HG03159 (cell line): ENCODE results near the gene CRACR2A.

Experiments used
- ATAC-seq: cut with Tn5 transposase; IDR thresholded peaks from one replicate; pipeline ENCODE4 v1.9.1; 2021; ENCODE audit warnings: mild to moderate bottlenecking, moderate library complexity; ENCODE audit not compliant: unreplicated experiment

CRACR2A gene

DNA sequence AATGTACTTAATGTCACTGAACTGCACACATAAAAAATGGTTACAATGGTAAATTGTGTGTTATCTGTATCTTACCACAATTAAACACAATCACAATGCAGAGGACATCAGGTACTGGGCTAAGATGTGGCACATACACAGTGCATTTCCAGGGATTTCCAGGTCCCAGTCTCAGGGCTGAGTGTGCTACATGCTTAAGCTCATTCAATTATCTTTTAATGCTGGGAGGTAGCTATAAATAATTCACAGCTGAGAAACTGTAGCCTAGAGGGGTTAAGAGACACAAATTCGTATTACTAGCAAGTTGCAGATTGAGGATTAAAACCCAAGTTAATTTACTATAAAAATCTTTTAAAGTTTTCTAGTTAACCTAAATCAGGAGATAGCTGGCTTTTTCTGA is 67.1 kb downstream of the CRACR2A start:
- no peak for ATAC-seq

DNA sequence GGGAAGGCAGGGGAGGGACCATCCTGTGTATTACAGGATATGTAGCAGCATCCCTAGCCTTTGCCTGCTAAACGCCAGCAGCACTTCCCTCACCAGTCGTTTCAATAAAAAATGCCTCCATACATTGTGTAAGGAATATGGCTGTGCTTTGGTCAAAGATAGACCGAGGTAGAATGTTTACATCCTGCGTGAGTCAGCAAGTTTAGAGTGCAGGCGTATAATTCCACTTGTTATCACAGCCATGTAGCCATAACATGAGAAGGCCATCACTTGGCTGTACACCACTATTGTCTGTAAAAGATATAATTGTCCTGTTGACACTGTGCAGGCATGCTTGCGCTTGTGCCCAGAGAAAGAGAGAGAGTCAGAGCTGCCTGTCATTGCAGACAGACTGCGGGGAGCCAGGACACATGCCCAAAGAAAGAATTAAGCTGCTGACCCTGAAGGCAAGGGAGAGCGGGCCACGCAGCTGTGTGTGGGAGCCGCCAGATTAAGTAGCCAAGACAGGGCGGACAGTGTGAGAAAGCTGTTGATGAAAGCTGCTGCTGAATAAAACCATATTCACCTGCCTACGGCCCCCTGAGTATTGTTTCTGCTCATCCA is 68.4 kb downstream of the CRACR2A start:
- no peak for ATAC-seq

DNA sequence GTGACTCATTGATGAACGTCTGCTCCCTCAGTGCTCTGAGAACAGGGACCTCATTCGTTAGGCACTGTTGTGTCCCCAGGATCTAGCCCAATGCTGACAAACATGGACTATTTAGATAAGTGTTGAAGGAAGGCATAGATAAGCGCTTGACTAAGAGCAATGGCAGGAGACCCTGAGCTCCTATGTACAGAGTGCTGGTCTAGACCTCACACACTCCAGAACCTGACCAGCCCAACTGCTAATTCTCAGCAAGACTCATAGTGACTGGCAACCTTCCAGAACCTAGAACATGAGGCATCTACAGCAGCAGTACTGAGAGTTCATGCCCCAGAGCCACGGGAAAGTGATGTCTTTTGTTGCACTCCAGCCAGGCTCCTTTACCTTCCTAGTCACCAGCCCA is 69.2 kb downstream of the CRACR2A start:
- ATAC-seq = no peak

DNA sequence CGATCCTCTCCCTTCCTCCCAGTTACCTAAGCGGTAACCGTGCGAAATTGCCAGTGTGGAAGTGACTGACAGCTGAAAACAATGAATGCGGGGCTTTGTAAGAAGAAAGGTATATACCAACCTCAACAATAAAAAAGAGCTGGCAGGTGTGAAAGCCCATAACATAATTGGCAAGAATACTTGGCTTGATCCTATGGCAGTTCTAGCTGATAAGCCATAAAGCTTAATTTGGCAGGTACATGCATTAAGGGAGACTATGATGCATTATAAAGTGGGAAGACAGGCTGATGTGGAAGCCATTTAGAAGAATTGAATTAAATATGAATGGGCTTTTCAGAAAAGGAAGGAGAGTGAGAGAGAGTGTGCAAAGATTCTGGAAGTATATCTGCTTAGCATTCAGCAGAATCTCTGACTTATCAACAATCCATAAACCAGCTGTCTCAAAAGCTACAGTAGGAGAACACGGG is 71.3 kb downstream of the CRACR2A start:
- no peak for ATAC-seq

DNA sequence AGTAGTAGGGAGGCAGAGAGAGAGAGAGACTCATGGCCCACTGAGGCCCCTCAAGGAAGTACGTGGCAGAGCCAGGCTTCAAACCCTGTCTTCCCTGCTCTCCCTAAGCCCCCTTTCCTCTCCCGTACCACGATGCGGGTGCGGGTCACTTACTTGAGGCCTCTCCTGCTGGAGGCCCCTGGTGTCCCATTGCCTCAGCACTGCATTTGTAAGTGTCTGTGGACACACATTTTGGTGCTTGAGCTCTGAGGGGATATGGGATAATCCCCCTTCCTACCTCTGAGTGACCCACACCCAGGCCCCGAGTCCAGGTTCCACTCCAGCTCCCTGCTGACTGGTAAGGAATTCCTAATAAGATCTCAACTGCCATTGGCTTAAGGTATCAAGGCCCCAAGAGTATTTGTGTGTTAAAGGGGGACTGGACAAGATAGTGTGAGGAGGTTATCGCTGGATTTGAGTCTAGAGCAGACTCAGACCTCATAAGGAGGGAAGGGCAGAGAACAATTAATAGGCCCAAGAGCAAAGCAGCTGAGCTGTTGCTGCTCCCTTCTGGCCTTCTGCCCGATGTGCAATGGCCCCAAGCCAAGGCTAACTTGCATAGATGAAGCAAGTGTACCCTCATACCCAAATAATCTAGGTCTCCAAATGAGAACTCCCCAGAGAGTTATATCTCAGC is 71.9 kb downstream of the CRACR2A start:
- ATAC-seq = no peak

DNA sequence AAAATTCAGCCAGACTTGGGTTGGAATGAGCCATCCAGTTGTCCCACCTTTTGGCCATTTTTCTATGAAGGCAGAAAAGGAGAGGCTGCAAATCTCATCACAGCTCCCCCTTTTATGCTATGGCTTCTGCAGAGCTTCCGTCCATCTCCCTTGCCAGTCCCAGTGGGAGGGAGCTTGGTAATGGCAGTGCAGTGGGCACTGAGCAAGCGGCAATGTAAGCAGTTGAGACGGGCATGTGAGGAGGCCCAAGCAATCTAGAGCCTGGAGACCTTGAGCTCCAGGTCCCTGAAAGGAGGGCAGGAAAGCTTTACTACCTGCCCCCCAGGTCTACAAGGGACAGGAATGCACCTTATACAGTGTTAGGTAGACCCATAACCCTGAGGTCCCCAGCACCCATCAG is 73.1 kb downstream of the CRACR2A start:
- ATAC-seq = no peak

DNA sequence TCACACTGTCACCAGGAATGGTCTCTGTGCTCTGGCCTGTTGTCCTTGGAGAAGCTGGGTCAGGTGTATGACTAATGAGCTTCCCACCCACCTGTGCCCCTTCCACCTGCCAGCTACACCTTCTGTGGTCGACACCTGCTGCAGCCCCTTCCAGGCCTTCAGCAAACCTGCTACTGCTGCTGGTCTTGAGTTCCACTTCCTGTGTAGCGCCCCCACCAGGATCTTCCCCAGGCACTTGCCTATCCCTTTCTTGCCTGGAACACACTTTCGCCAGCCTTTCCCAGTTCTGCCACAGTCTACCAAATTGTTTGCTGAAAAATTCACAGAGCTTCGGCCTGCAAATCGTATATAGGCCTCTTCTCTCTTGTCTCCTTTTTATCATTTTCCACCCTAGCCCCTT is 75.3 kb downstream of the CRACR2A start:
- no peak for ATAC-seq

DNA sequence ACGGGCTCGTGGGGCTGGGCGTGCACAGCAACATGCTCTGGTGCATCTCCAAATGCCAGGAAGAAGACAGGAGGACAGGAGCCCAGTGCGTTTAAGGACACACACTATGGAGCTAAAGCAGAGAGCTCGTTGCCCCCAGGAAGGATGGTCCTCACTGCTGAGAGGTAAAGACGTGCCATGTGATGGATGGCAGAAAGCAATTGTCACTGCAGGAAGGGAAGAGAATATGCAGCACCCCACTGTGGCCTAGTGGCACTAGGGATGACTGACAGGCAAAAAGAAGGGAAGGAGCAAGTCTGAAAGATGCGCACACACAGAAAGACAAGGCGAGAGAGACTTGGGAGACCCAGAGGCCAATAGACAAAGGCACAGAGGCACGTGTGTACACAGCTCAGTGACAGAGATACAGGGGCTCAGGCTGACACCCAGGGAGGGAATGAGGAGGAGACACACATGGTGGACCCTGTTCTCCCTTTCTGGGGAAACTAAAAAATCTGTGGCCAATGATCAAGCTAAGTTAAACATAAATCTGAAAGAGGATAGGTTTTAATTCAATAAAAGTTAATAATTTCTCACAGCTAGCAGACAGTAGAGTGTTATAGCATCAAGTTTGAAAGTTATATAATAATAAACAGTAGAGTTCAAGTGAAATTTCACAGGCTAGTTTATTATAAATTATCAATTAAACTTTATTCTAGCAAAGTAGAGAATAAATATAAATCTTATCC is 78.8 kb downstream of the CRACR2A start:
- ATAC-seq = no peak

DNA sequence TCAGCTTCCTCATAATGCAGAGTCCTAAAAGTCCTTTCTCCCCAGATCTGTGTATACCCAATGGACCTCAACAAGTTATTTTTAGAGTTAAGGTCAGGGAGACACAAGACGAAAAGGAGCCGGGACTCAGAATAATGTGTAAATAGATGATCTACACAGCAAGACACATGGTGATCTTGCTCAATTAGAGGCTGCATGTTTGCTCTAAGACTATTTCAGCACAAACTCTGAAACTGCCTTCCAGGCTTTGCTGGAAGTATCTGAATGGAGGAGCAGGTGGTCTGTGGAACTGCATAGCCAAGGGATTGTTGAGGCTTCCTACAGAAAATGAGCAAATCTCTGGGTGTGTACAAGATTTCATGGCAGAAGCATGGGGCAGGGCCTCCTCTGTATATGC is 80.8 kb downstream of the CRACR2A start:
- no peak for ATAC-seq

DNA sequence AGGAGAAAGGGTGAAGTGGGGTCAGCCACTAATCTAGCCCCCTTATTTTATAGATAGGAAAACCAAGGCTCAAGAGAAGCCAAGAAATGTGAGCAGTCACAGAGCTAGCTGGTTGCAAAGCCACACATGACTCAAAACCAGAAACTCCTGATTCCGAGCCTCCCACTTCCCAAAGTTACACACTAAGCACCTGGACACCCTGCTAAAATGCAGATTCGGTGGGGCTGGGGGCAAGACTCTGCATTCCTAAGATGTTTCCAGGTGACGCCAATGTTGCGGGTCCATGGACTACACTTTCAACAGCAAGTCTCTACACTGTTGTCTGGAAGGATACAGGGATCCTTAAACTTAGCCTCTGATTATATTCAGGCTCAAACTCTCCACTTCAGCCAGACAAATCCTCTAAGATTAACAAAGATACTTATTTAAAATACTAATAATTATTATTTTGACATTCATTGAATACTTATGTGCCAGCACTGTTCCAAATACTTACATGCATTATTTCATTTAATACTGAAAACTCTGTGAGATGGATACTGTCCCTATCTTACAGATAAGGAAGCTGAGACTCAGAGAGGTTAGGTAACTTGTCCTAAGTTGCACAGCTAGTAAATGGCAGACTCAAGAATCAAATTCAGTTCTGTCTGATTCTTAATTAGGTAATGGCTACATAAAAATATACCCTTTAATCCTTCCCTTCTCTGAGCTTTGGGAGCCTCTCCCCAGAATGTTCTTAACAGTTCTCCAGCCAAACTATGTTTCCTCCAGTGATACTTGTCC is 81.4 kb downstream of the CRACR2A start:
- no peak for ATAC-seq

DNA sequence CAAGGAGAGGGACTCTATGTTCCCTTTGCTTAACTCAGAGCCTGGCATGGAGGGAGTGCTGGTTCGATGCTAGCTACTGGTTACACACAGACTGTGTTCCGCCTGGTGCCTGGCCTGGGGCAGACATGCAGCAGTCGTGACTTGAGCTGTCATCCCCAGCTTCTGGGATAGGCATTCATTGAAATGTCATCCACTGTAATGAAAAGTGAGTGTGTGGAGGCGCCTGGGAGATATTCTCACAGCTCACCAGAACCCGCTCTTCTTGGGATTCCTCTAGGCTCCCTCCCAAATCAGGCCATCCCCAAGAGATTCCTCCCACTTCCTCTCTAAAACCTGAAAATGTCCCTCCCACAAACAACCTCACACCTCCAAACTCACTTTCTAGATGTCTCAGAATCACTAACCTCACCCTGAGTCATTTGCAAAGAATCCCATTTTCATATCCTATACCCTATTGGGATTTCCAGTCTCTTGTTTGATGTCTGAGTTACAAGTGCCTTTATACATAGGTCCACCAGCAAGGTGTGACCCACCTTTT is 82.8 kb downstream of the CRACR2A start:
- no peak for ATAC-seq

DNA sequence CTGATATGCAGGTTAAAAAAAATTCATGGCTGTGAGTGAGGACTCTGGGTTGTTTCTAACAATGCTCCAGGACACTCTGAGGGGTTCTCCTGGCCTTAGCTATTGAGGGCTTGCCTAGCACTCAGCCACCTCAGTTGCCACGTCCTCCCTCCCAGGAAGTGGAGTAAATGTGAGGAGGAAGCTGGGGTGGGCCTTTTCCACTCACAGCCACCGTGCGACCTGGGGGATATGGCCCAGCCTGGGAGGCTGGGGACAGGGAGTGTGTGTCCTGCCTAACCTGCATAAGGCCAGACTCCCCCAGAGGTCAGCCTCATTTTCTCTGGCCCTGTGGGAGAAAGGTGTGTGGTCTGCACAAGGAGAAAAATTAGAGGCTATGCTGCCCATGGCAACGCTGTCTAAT is 83.3 kb downstream of the CRACR2A start:
- no peak for ATAC-seq

DNA sequence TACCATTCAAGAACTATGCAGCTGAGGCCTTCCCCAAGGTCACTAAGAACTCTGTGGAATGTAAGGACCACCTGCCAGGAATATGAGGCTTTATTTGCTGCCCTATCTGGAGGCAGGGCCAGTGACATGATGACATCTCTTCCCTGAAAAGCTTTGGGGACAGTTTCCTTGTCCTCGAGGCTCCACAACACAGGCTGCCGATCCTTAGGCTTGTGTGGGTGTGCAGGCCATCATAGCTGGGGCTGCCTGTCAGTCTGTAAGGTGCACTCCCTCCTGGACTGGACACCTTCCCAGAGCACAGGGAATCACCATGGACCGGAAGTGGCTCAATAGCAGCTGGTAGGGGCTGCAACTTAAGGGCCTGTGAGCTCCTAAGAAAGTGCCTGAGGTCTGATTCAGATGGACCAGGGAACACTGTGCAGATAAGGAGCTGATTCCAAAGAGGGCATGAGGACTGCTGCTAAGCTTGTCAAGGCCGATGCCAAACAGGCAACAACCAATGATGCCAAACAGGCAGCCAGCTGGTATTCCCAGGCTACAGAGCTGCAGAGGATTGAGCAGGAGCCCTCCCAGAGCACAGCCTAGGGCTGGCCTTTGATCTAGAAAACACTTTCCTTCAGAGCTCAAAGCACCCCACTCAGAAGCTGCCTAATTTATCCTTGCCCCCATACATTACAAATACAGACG is 84.3 kb downstream of the CRACR2A start:
- ATAC-seq = no peak

DNA sequence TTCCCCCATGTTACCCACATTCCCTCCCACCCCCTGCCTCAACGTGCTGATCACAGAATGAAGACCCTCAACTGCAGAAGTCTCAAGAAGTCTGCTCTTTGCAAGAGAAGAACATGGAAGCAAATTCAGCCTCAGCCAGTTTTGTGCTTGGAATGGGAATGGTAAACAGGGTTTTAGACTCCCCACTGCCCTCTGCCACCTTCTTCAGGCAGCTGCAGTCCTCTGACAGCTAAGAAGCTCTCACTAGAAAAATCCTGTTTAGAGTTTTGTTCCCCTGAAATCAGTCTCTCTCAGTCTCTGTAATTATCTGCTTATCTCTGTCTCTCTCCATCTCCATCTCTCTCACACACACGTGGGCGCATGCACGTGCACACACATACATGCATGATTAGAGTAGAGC is 85.4 kb downstream of the CRACR2A start:
- no peak for ATAC-seq

DNA sequence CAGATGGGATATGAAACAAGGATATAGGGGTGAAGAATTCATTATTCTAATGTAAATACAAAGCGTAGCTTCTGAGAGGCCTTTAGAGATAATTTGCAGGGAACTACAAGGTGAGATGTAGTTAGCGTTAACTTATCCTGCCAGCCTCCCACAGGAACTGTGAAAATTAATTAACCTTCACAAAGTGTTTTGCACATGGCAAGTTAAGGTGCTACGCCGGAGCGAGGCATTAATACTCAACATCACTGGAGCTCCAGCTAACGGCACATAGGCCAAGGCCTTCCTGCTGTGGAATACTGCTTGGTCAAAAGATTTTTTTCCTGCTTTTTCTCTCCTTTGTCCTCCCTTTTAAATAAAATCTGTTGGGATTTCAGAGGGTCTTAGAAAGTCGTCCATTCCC is 86.5 kb downstream of the CRACR2A start:
- ATAC-seq = no peak

DNA sequence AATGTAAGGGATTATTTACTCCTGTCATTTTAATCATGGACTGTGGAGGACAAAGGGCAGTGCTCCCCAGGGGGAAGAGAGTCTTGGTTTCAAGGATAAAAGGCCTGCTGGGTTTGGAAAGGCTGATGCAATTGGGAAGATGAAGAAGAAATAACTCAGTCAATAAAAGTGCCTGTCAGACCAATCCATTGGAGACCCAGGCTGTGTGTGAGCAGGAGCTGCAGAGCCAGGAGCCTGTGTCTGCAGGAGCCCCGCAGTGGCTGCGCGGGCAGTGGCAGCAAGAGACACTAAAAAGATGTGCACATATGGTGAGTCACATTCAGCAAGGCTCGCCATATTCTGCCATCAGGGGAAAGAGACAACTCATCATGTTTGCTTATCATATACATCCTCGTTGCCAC is 90.4 kb downstream of the CRACR2A start:
- ATAC-seq = no peak

DNA sequence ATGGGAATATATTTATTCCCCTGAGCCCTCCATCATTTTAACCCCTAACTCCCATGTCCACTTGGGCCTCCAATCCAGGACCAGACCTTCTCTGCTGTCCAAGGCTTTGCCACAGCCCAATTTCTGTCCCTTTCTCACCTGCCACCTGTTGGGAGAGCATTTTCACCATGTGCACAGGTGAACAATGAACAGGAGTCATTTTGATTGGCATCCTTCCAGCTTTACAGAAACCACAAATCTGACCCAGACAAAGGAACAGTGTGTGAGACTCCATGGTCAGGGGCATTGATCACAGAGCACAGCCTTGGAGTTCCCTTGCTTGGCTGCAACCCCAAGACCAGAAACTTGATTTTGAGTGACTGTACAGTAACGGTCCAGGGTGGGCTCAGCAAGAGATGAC is 91.9 kb downstream of the CRACR2A start:
- ATAC-seq = no peak

DNA sequence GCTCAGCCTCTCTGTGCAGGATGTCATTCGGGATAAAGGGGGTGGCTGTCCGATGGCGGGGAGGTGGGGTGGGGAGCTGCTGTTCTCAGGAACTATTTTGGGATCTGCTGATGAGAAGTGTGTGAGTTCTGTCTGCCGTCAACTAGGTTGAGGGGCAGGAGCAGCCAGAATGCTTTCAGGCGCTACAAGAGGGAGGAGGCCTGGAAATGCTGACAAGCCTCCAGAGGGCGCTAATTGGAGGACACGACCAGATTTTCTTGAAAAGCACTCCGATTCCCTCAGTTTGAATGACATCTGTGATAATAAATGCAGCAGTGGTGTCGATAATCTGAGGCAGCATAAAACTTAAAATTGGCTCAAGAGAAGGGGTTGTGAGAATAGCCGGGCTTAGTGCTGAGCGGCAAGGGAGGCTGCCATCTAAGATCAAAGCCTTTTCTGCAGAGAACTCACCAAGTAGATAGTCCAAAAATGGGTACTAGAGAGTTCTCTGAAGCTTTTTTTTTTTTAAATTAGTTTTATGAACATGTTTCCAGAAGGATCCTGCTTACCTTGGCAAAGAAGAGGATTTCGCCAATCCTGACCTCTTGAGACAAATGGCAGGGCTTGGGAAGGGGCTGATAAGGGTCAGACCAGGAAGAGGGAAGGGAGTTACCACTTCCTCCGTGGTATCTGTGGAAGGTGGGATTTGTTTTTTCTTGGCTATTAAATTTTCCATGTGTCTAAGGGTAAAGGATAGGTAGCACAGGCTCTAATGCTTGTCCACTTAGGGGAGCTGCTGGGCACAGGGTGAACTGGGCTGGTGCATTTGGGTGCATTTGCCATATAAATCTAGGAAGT is 94.4 kb downstream of the CRACR2A start:
- no peak for ATAC-seq

DNA sequence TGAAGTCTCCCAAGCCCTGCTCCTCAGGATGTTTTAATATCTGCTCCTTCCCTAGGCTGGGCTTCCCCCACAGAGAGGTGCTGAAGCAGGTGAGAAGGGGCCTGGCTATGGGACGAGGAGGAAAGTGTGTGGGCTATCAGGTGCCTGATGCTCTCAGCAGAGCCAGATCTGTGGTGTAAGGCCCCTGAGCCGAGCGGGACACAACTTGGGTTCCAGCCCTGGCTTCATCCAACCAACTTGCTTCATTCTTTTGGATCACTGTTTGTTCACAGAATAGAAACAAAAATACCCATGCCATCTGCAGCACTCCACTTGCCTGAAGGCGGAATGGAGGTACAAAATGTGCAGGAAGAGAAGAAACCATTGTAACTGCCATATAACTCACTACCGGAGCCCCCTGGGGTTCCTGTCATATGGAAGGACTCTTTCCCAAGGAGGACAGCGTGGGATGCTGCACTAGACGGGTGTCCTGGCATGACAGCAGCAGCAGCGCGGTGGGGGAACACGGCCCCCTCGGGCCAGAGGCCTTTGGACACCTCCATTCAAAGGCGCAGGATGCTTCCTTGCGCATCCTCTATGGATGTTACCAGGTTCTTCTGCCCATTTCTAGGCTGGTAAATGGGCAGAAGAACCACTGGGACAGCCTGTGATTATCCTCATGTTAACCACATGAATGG is 95.8 kb downstream of the CRACR2A start:
- no peak for ATAC-seq
